ENCODE data around the gene SP8. TPM values are rescaled to one million over a fixed set of nuclear protein-coding genes. Genes with fewer than 3 reads are reported as not detected.

The SP8 gene
- total and polyA plus RNA-seq, 9 of the 15 experiments (the other 6 are each of a cell fraction or from before 2014, with no cell fraction given): 0.04 to 1.2 (median 0.19) TPM

GRCh38 chr7:20786779-20787659 is at the start of gene SP8 (continued):
- TF ChIP-seq MNT (conservative IDR thresholded peaks at IDR 0.05): peak; percentile 36 to 72; a peak in 2 of 4 replicates
- no peak for TF ChIP-seq SRF (CRISPR knock-in tag; IDR thresholded peaks at IDR 0.05)
- no peak for TF ChIP-seq CBX8 (IDR thresholded peaks at IDR 0.05; ENCODE audit: borderline replicate concordance, extremely low read depth, low read depth, low read length, poor library complexity, severe bottlenecking)
- TF ChIP-seq MIER1 (IDR thresholded peaks at IDR 0.05; ENCODE audit: low read depth): peak; percentile 53; the same call in 1 of the 2 replicates
- TF ChIP-seq TFE3 (CRISPR knock-in tag; IDR thresholded peaks at IDR 0.05): no peak
- no peak for TF ChIP-seq ZNF57 (CRISPR knock-in tag; IDR thresholded peaks at IDR 0.05)
- TF ChIP-seq MCM5 (IDR thresholded peaks at IDR 0.05; ENCODE audit: low read depth): no peak
- TF ChIP-seq GTF3C2 (IDR thresholded peaks at IDR 0.05; ENCODE audit: borderline replicate concordance, extremely low read depth, insufficient read length): no peak
- no peak for TF ChIP-seq ZNF717 (CRISPR knock-in tag; IDR thresholded peaks at IDR 0.05)
- no peak for TF ChIP-seq TEAD2 (tag; IDR thresholded peaks at IDR 0.05)
- no peak for TF ChIP-seq ZNF551 (CRISPR knock-in tag; IDR thresholded peaks at IDR 0.05)
- no peak for TF ChIP-seq ZNF239 (CRISPR knock-in tag; IDR thresholded peaks at IDR 0.05)
- no peak for TF ChIP-seq ZNF586 (CRISPR knock-in tag; conservative IDR thresholded peaks at IDR 0.05)
- no peak for TF ChIP-seq RHOXF2B (CRISPR knock-in tag; conservative IDR thresholded peaks at IDR 0.05)
- TF ChIP-seq NCOA1 (IDR thresholded peaks at IDR 0.05; ENCODE audit: low read depth): peak; percentile 63; the same call in 1 of the 2 replicates
- TF ChIP-seq PCBP1 (IDR thresholded peaks at IDR 0.05; ENCODE audit: low read depth, low read length, poor library complexity, severe bottlenecking): no peak
- no peak for TF ChIP-seq HOXB6 (CRISPR knock-in tag; IDR thresholded peaks at IDR 0.05; ENCODE audit: borderline replicate concordance)
- no peak for TF ChIP-seq ZFP1 (CRISPR knock-in tag; IDR thresholded peaks at IDR 0.05)
- no peak for TF ChIP-seq POLR3A (IDR thresholded peaks at IDR 0.05; ENCODE audit: borderline replicate concordance, extremely low read depth, insufficient read depth, insufficient read length)
- no peak for TF ChIP-seq ZNF277 (CRISPR knock-in tag; IDR thresholded peaks at IDR 0.05; ENCODE audit: borderline replicate concordance)
